Frontal cortex (tissue), 4 donors: ENCODE measurements around the gene HSD17B4. TPM values are rescaled to one million over a fixed set of nuclear protein-coding genes. Genes with fewer than 3 reads are reported as not detected.

ENCODE experiments used
- DNase-seq, 2 donors: peaks; one replicate each; pipeline ENCODE4 v3.0.0; 2012; ENCODE audit warnings: low spot score in 2 of 2
- FAIRE-seq: peaks from 2 replicates; lab custom pipeline; 2012; peaks lifted over from hg19 to GRCh38; lab: Jason Lieb, UNC
- small RNA-seq: library from RNA; depleted of rRNA; stranded (forward); fragments of <200 nt; gene quantifications from one replicate; pipeline ENCODE3, GENCODE V24; 2014
- total RNA-seq: library from RNA; depleted of rRNA; stranded (reverse); fragments of >200 nt; gene quantifications from one replicate; pipeline ENCODE4 v1.2.3, GENCODE V29; 2014
- donor health status: control.
- donor health status: control.
- donor health status: control.

HSD17B4 gene
- total RNA-seq, 1 donor from 2014 or later, result 179 TPM

GRCh38 chr5:119570910-119571309, 118.6 kb downstream of the HSD17B4 start:
- DNase-seq (no peak), FAIRE-seq (no peak)

- FAIRE-seq, result no peak
Observed at GRCh38 chr5:119578937-119579336, 126.6 kb downstream of the HSD17B4 start.

GRCh38 chr5:119582987-119583386, 130.7 kb downstream of the HSD17B4 start:
- DNase-seq (no peak), FAIRE-seq (no peak)

More at GRCh38 chr5:119578937-119579336, 126.6 kb downstream of the HSD17B4 start:
- DNase-seq, result no peak

GRCh38 chr5:119583684-119584083, 131.4 kb downstream of the HSD17B4 start:
- no peak for FAIRE-seq
- DNase-seq, result no peak

Small RNAs within 50 kb of the gene (small RNA-seq; reads per million reads assigned to genes)
- gene RNA5SP190, result not detected

Other genes starting within 250 kb of the HSD17B4 start
- gene TNFAIP8, start 96.5 kb upstream of the HSD17B4 start, total RNA-seq, result 2.9 TPM
- not detected for gene FAM170A, start 177.1 kb downstream of the HSD17B4 start, total RNA-seq